HG03558 (cell line): Measurements from ENCODE around the gene SMIM34.
"Not testable (repeated sequence)": the region's sequence is repeated elsewhere in the genome, so short reads cannot be mapped to it uniquely, and the experiment has no call there.

ENCODE experiments used
- ATAC-seq: cut with Tn5 transposase; IDR thresholded peaks from one replicate; pipeline ENCODE4 v1.9.1; 2021; ENCODE audit warnings: moderate number of reproducible peaks; ENCODE audit not compliant: unreplicated experiment; ENCODE audit errors: extremely low read depth

The SMIM34 gene

DNA sequence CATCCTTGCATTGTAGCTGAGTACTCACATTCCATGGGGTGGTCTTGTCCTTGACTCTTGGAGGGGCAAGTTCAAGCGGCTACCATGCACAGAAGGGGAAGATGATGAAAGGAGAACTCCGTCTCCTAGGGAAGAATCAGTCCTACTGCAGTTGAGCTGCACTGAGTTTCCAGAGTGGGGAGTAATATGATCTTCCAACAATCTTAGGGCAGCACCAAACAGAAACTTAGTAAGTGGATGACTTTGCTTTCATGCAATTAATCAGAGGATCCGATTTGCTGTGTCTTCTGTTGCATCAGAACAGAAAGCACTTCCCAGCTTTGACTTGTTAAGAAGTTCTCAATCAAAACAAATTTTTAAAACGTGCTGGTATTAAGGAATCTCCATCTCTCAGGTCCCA lies at the start of gene SMIM34:
TSS of gene SMIM34 (minus strand) at position 147 of the 400 bp plus-strand sequence. CDS start at position 35, 112 bp downstream.
- not testable (repeated sequence) for ATAC-seq

GRCh38 chr21:34467333-34467732 lies 43.6 kb upstream of the SMIM34 start:
- ATAC-seq, result not testable (repeated sequence)

GRCh38 chr21:34459426-34459825 lies 35.7 kb upstream of the SMIM34 start:
- not testable (repeated sequence) for ATAC-seq

GRCh38 chr21:34458266-34458665 lies 34.5 kb upstream of the SMIM34 start:
- not testable (repeated sequence) for ATAC-seq

GRCh38 chr21:34456180-34456579 lies 32.4 kb upstream of the SMIM34 start:
- not testable (repeated sequence) for ATAC-seq

GRCh38 chr21:34455628-34456027 lies 31.9 kb upstream of the SMIM34 start:
- ATAC-seq, result not testable (repeated sequence)

DNA sequence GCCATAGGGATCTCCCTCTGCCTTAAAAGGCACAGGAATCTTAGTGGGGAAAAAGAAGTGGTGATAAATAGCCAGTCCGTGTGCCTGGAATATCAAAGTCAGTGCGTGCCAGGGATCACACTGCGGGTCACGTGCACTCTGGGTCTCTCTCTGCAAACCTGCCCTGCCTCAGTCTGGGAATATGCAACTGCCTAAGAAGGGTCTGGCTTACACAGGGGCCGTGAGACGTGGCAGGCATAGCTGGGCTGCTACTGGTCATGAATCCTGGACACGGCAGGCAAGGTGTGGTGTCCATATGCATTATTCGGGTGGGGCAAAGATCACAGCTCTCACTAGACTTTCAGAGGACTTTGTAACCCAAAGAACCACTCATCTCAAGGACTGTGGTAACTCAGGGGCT lies 23.3 kb upstream of the SMIM34 start:
- ATAC-seq, result not testable (repeated sequence)

DNA sequence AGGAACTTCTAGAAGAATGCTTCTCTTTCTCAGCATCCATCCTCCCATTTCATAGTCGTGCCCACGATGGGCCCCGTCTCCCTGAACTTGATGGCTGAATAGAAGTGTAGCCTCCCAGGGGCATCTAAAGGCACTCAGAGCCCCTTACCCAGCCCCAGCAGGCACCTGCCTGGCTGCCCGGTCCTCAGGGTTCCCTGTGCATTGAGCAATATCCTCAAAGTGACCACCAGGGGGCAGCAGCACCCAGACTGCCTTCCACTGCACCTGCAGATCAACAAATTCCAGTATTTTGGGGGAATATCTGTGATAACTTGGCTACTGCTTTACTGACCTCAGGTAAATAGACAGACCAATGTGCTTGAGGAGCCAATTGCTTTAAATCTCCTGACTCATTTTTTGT lies 19.7 kb upstream of the SMIM34 start:
- ATAC-seq, result not testable (repeated sequence)

GRCh38 chr21:34429710-34430109 lies 6.0 kb upstream of the SMIM34 start:
- ATAC-seq, result not testable (repeated sequence)

DNA sequence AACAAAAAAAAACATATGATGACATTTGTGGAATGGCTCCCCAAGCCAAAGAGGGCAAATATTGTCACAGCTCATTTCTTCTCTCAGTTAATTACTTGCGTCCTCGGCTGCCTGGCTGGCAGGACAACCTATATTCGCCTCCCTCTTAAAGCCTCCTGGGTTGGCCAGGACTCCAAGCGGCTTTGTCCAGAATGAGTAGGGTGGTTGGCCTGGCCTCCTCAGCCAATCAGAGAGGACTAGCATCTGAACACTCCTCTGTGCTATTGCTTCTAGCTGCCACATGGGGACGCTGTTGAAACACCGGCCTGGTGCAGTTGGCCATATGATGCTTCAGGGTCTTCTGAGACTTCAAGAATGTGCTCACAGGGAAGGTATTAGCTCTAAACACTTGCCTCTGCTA lies 4.7 kb upstream of the SMIM34 start:
- ATAC-seq, result not testable (repeated sequence)

- ATAC-seq, result not testable (repeated sequence)
Observed at GRCh38 chr21:34427339-34427738, 3.6 kb upstream of the SMIM34 start.

DNA sequence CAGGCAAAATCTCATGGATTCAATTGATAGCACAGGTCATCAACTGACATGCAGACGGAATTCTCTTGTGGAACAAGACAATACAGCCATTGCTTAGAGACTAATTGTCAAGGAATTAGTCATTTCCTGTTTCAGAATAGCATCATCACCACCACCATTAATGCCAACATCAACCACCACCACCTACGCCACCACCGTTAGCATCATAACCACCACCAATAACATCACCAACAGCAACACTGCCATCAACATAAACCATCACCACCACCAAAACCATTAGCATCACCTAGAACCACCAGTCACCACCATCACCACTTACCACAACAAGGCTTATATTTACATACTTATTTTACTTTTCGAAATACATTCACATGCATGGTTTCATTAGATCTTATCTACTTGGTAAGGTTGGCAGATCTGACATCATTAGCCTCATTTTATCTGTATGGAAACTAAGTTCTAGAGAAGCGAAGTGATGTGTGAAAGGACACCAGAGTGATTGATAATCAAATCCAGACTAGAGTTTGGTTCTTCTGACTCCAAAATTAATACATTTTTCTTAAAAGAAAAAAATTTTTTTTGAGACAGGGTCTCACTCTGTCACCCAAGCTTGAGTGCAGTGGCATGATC lies 6.2 kb downstream of the SMIM34 start:
- not testable (repeated sequence) for ATAC-seq

DNA sequence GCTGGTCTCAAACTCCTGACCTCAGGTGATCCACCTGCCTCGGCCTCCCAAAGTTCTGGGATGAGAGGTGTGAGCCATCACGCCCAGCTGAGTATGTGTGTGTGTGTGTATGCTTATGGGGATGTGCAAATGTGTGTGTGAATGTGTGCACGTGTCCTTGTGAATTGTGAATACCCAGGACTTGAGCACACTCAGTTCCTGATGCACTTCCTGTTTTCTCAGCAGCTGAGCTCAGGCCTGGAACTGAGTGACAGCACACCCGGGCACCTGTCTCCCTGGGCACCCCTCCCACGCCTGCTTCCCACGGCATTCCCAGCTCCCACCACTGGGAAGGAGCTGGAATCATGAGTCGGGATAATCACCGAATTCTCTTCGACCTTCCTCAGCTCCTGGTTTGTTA lies 16.5 kb downstream of the SMIM34 start:
- ATAC-seq, result not testable (repeated sequence)

- ATAC-seq, result not testable (repeated sequence)
Observed at GRCh38 chr21:34406676-34407075, 17.1 kb downstream of the SMIM34 start.

GRCh38 chr21:34406102-34406501 lies 17.6 kb downstream of the SMIM34 start:
- not testable (repeated sequence) for ATAC-seq

- ATAC-seq, result not testable (repeated sequence)
Observed at GRCh38 chr21:34405686-34406085, 18.1 kb downstream of the SMIM34 start.

- ATAC-seq, result not testable (repeated sequence)
Observed at GRCh38 chr21:34404742-34405141, 19.0 kb downstream of the SMIM34 start.

DNA sequence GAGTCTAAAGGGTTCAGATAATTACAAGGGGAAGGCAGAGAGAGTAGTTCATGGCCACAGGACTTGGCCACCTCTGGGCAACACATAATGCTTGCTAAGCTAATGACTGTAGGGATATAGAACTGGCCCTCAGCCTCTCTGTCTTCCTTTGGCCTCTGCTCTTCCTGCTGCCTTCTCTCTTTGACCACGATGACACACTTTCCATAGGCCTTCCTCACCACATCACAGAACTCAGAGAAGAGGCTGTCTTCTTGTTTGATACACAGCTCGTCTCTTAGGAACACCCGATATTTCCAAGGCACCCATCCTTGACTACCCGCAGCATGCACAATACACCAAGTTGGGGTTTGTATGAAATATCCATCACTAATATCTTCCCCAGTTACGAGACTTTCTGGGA lies 23.2 kb downstream of the SMIM34 start:
- ATAC-seq, result not testable (repeated sequence)

DNA sequence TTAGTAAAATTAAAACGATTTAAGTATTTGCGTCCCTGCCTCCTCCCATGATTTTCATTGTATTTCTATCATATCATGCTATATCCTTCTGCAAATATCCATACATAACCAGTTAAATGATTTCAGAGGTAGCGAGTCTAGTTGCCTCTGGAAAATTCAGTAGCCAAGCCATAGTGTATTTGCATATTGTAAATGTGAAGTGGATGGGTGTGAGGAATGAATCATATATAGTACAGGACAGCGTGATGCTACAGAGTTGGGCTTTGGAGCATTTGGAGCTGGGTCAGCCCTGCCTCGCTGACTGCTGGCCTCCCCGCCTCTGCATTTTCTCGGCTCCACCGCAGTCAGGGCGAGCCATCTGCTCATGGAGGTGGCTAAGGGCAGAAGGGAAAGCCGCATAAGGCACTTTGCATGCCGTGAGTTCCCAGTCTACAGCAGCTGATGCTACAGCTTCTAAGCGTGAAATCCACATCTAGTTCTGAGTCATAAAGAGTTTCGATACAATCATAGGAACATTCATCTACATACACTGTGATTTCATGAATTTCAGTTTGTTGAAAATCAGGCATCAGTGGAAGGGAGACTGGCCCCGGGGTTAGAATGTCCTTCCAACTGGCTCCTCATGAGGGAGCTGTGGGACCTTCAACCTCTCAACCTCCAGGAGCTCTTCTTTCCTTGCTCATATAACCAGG lies 39.9 kb downstream of the SMIM34 start:
- peak; percentile 90 for ATAC-seq

GRCh38 chr21:34383138-34383537 lies 40.6 kb downstream of the SMIM34 start:
- not testable (repeated sequence) for ATAC-seq

DNA sequence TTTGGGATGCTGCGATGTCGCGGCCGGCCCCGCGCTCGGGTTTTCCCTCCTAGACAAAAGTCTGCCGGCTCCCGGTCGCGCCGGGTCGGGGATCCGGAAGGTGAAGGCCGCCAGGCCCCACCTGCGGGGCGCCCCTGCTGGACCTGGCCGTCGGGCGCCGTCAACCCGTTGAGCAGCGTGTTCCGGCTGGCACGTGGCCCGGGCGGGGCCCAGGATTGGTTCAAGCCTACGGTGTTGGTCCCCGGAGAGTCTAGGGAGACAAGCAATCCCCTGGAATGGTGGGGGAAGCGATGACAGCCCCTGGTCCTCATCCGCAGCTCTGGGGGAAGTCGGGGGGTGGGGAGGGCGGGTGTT lies 48.2 kb downstream of the SMIM34 start:
- ATAC-seq, result peak; percentile 25
